ENCODE measurements around the gene FAM20A.
"Not testable (repeated sequence)": the region's sequence is repeated elsewhere in the genome, so short reads cannot be mapped to it uniquely, and the experiment has no call there.

The FAM20A gene

GRCh38 chr17:68518063-68518815, 82.9 kb downstream of the FAM20A start:
- no peak for DNase-seq

GRCh38 chr17:68517605-68518004, 83.6 kb downstream of the FAM20A start:
- not testable (repeated sequence) for DNase-seq

GRCh38 chr17:68516732-68517131, 84.4 kb downstream of the FAM20A start:
- no peak for DNase-seq

GRCh38 chr17:68514831-68515635, 86.1 kb downstream of the FAM20A start:
- peak; percentile 43 for DNase-seq

- no peak for DNase-seq
Measured at GRCh38 chr17:68513932-68514331, 87.2 kb downstream of the FAM20A start.

GRCh38 chr17:68512960-68513474, 88.2 kb downstream of the FAM20A start:
- DNase-seq = peak; percentile 36

- DNase-seq = peak; percentile 82
Measured at GRCh38 chr17:68512247-68512959, 88.8 kb downstream of the FAM20A start, which contains the start of gene PRKAR1A. Gene PRKAR1A (plus strand): TSS chr17:68512430. CDS start chr17:68515400, 2,970 bp downstream.

- DNase-seq = peak; percentile 80
Measured at GRCh38 chr17:68511671-68512246, 89.4 kb downstream of the FAM20A start.

- DNase-seq = peak; percentile 48
Measured at GRCh38 chr17:68511254-68511670, 89.9 kb downstream of the FAM20A start.

GRCh38 chr17:68509141-68510057, 91.8 kb downstream of the FAM20A start:
- DNase-seq = no peak

GRCh38 chr17:68507576-68507975, 93.6 kb downstream of the FAM20A start:
- no peak for DNase-seq

- DNase-seq = no peak
Measured at GRCh38 chr17:68505951-68506350, 95.2 kb downstream of the FAM20A start.

- DNase-seq = no peak
Measured at GRCh38 chr17:68501074-68501473, 100.1 kb downstream of the FAM20A start.

GRCh38 chr17:68499587-68499986, 101.6 kb downstream of the FAM20A start:
- no peak for DNase-seq

GRCh38 chr17:68498479-68499326, 102.5 kb downstream of the FAM20A start:
- DNase-seq = no peak

- no peak for DNase-seq
Measured at GRCh38 chr17:68497885-68498319, 103.3 kb downstream of the FAM20A start.

- DNase-seq = no peak
Measured at GRCh38 chr17:68495081-68495480, 106.1 kb downstream of the FAM20A start.

GRCh38 chr17:68492394-68493054, 108.6 kb downstream of the FAM20A start:
- DNase-seq = not testable (repeated sequence)

GRCh38 chr17:68491381-68492231, 109.6 kb downstream of the FAM20A start:
- DNase-seq = no peak
